ENCODE measurements around the gene WWC2.

DNA sequence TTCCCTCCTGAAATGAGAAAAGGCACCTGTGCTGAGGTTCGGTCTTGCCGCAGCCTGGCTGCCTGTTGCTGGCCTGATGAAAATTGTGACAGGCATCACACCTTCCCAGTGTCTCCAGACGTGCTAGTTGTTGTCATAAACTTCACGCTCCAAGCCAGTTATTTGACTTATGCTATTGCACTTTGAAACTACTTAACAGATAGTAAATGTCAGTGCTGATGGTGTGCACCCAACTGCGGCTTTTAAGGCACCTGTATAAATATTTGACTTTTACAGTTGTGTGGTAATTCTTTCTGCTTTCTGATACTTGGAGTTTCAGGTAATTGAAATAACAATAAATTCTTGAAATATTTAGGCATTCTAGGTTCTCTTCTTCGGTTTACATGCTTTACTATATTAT is 1.8 kb downstream of the WWC2 start:
- TF ChIP-seq, protein P1, sequence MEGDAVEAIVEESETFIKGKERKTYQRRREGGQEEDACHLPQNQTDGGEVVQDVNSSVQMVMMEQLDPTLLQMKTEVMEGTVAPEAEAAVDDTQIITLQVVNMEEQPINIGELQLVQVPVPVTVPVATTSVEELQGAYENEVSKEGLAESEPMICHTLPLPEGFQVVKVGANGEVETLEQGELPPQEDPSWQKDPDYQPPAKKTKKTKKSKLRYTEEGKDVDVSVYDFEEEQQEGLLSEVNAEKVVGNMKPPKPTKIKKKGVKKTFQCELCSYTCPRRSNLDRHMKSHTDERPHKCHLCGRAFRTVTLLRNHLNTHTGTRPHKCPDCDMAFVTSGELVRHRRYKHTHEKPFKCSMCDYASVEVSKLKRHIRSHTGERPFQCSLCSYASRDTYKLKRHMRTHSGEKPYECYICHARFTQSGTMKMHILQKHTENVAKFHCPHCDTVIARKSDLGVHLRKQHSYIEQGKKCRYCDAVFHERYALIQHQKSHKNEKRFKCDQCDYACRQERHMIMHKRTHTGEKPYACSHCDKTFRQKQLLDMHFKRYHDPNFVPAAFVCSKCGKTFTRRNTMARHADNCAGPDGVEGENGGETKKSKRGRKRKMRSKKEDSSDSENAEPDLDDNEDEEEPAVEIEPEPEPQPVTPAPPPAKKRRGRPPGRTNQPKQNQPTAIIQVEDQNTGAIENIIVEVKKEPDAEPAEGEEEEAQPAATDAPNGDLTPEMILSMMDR (conservative IDR thresholded peaks at IDR 0.05), result no peak
- no peak for TF ChIP-seq ZFX (IDR thresholded peaks at IDR 0.05)

Data from C4-2B (cell line).